GM23338 (cell line): Measurements from ENCODE around the gene GFI1B.

ENCODE experiments used
- CREB1 ChIP-seq: fragments of 250-450 bp; sonication (Bioruptor Pico); IDR thresholded peaks from 2 replicates; pipeline ENCODE4 v1.5.0; 2020; ENCODE audit warnings: low read depth, mild to moderate bottlenecking, moderate library complexity
- CTCF ChIP-seq, 2 experiments: fragments of 200-600 bp in 1 of 2; sonication (generic) in 1 of 2; conservative IDR thresholded peaks; 2 replicates each; pipeline versions ENCODE4 v1.5.1 to v1.6.1; 2016 to 2017; ENCODE audit warnings: antibody characterized with exemption in 2 of 2, low read depth in 2 of 2, mild to moderate bottlenecking in 2 of 2, moderate library complexity in 1 of 2
- ETS1 ChIP-seq: IDR thresholded peaks from 2 replicates; pipeline ENCODE4 v1.6.1; 2016; ENCODE audit warnings: antibody characterized with exemption
- EZH2 ChIP-seq: fragments of 200-600 bp; sonication (generic); IDR thresholded peaks from one replicate; pipeline ENCODE4 v1.8.0; 2017; ENCODE audit warnings: antibody characterized with exemption, mild to moderate bottlenecking, low read depth; ENCODE audit not compliant: unreplicated experiment
- EZH2phosphoT487 ChIP-seq: fragments of 200-600 bp; sonication (generic); IDR thresholded peaks from one replicate; pipeline ENCODE4 v1.8.1; 2018; ENCODE audit warnings: antibody characterized with exemption; ENCODE audit not compliant: unreplicated experiment
- JUNB ChIP-seq: IDR thresholded peaks from one replicate; pipeline ENCODE4 v1.6.1; 2016; ENCODE audit warnings: antibody characterized with exemption; ENCODE audit not compliant: unreplicated experiment
- POLR2AphosphoS5 ChIP-seq: IDR thresholded peaks from 2 replicates; pipeline ENCODE4 v1.6.1; 2016; ENCODE audit warnings: antibody characterized with exemption, low read depth
- REST ChIP-seq: IDR thresholded peaks from one replicate; pipeline ENCODE4 v1.6.1; 2018; ENCODE audit warnings: antibody characterized with exemption; ENCODE audit not compliant: unreplicated experiment
- ZNF331 ChIP-seq: fragments of 250-450 bp; sonication (Bioruptor Pico); IDR thresholded peaks from 2 replicates; pipeline ENCODE4 v1.5.0; 2020; ENCODE audit warnings: low read depth, mild to moderate bottlenecking, moderate library complexity

- TF ChIP-seq CTCF (conservative IDR thresholded peaks at IDR 0.05; ENCODE audit: low read depth in 2 of 2) (no peak), POLR2AphosphoS5 (no peak), EZH2 (no peak), REST (no peak), CREB1 (CRISPR knock-in tag) (no peak), EZH2phosphoT487 (no peak), JUNB (no peak), ETS1 (no peak), ZNF331 (CRISPR knock-in tag) (no peak)
Measured at GRCh38 chr9:132996526-132996925, 18.0 kb downstream of the GFI1B start.
